B cell (primary cell): ENCODE measurements around the gene FANCD2. TPM values are rescaled to one million over a fixed set of nuclear protein-coding genes. Genes with fewer than 3 reads are reported as not detected.
"Not testable (repeated sequence)": the region's sequence is repeated elsewhere in the genome, so short reads cannot be mapped to it uniquely, and the experiment has no call there.

Experiments
- ATAC-seq: fragments of 200-7000 bp; cut with Tn5 transposase; one replicate; pipeline ENCODE4 v1.10.0; 2021; ENCODE audit warnings: low read depth, mild to moderate bottlenecking, moderate number of reproducible peaks, moderate library complexity
- CTCF ChIA-PET: fragments of 350-600 bp; sonication (Branson Sonifier 250); formaldehyde crosslinking; loops from one replicate; lab custom pipeline; 2021; ENCODE audit warnings: antibody characterized with exemption, inconsistent platforms; lab: Charles Lee
- POLR2A ChIA-PET: fragments of 350-600 bp; sonication (Branson Sonifier 250); formaldehyde crosslinking; loops from one replicate; lab custom pipeline; 2021; ENCODE audit warnings: antibody characterized with exemption; lab: Charles Lee
- DNase-seq: peaks from one replicate; pipeline ENCODE4 v3.0.0; 2013
- H2AFZ ChIP-seq: 2 replicates; pipeline ENCODE4 v1.6.1; 2012; ENCODE audit warnings: mild to moderate bottlenecking, low read depth, low read length; ENCODE audit not compliant: insufficient read depth, poor library complexity, severe bottlenecking
- H3K27ac ChIP-seq, 2 donors: 1 replicate in 1 of 2; 2 replicates in 1 of 2; pipeline ENCODE4 v1.5.1; 2012 to 2013; ENCODE audit warnings: low read length in 2 of 2, mild to moderate bottlenecking in 2 of 2, moderate library complexity in 1 of 2
- H3K27me3 ChIP-seq, 4 experiments: fragments of 200-600 bp in 1 of 4; sonication (generic) in 1 of 4; replicated peaks in 1 of 4; 1 replicate in 2 of 4; 2 replicates in 2 of 4; pipeline versions ENCODE4 v1.6.1 to v1.7.0; 2013 to 2016; ENCODE audit warnings: low read length in 3 of 4, mild to moderate bottlenecking in 2 of 4, mixed read lengths in 1 of 4, moderate library complexity in 1 of 4; ENCODE audit not compliant: insufficient read depth in 4 of 4, control insufficient read depth in 3 of 4; ENCODE audit errors: control extremely low read depth in 1 of 4
- H3K36me3 ChIP-seq, 2 experiments: replicated peaks in 1 of 2; 1 replicate in 1 of 2; 2 replicates in 1 of 2; pipeline versions ENCODE4 v1.6.1 to v1.7.1; 2013; ENCODE audit warnings: low read length in 1 of 2; ENCODE audit not compliant: insufficient read depth in 2 of 2, control insufficient read depth in 1 of 2; ENCODE audit errors: control extremely low read depth in 1 of 2, extremely low read depth in 1 of 2
- H3K4me1 ChIP-seq, 2 donors: fragments of 200-600 bp in 1 of 2; sonication (generic) in 1 of 2; 1 replicate in 1 of 2; 2 replicates in 1 of 2; pipeline versions ENCODE4 v1.5.1 to v1.6.1; 2013 to 2017; ENCODE audit warnings: low read length in 2 of 2; ENCODE audit not compliant: control insufficient read depth in 2 of 2, insufficient read depth in 2 of 2
- H3K4me2 ChIP-seq: replicated peaks from 2 replicates; pipeline ENCODE3; 2012; ENCODE audit warnings: mild to moderate bottlenecking, low read depth, low read length; ENCODE audit not compliant: poor library complexity, severe bottlenecking
- H3K4me3 ChIP-seq, 5 experiments: fragments of 200-600 bp in 1 of 5; sonication (generic) in 1 of 5; 1 replicate in 3 of 5; 2 replicates in 2 of 5; pipeline versions ENCODE4 v1.5.1 to v1.7.0; 2011 to 2016; ENCODE audit warnings: low read length in 4 of 5, mild to moderate bottlenecking in 4 of 5, low read depth in 2 of 5, control low read depth in 1 of 5, moderate library complexity in 1 of 5; ENCODE audit not compliant: insufficient read depth in 1 of 5; ENCODE audit errors: control extremely low read depth in 1 of 5, extremely low read depth in 1 of 5
- H3K79me2 ChIP-seq: fragments of 200-600 bp; sonication (generic); one replicate; pipeline ENCODE4 v1.6.0; 2016; ENCODE audit warnings: low read length; ENCODE audit not compliant: control insufficient read depth, insufficient read depth
- H3K9ac ChIP-seq: fragments of 200-600 bp; sonication (generic); 2 replicates; pipeline ENCODE4 v1.6.1; 2017; ENCODE audit warnings: mild to moderate bottlenecking, low read length, moderate library complexity
- H3K9me3 ChIP-seq, 3 donors: one replicate each; pipeline versions ENCODE4 v1.6.1 to v1.7.1; 2013; ENCODE audit warnings: low read length in 2 of 3; ENCODE audit not compliant: control insufficient read depth in 2 of 3, insufficient read depth in 1 of 3; ENCODE audit errors: control extremely low read depth in 1 of 3
- H4K20me1 ChIP-seq: 2 replicates; pipeline ENCODE4 v1.6.0; 2012; ENCODE audit warnings: mild to moderate bottlenecking, low read length; ENCODE audit not compliant: insufficient read depth, control insufficient read depth, poor library complexity, severe bottlenecking
- H3K27ac Mint-ChIP-seq: one replicate; pipeline ENCODE4 v1.8.0; 2021; ENCODE audit warnings: mixed read lengths
- H3K27me3 Mint-ChIP-seq: one replicate; pipeline ENCODE4 v1.8.0; 2021; ENCODE audit warnings: mixed read lengths
- H3K4me1 Mint-ChIP-seq: one replicate; pipeline ENCODE4 v1.8.0; 2021; ENCODE audit warnings: mixed read lengths
- H3K4me3 Mint-ChIP-seq: one replicate; pipeline ENCODE4 v1.8.0; 2021; ENCODE audit warnings: mixed read lengths
- H3K9me3 Mint-ChIP-seq: one replicate; pipeline ENCODE4 v1.8.0; 2022; ENCODE audit warnings: mixed read lengths; ENCODE audit not compliant: insufficient read depth
- EZH2 ChIP-seq: IDR thresholded peaks from 2 replicates; pipeline ENCODE4 v1.6.1; 2012; ENCODE audit warnings: borderline replicate concordance, low read depth, mild to moderate bottlenecking, moderate library complexity, low read length; ENCODE audit not compliant: insufficient read depth, poor library complexity, severe bottlenecking
- WGBS: methylation state at CpG from one replicate; pipeline ENCODE4 v1.1.5; 2013; ENCODE audit warnings: missing lambda C conversion rate; ENCODE audit not compliant: insufficient coverage; 5-methylcytosine and 5-hydroxymethylcytosine counted together
- intact Hi-C: fragments of 100-400 bp; cut with micrococcal nuclease; formaldehyde crosslinking; loops from one replicate; pipeline ENCODE4 v1.10.0; 2022
- polyA plus RNA-seq: library from polyadenylated mRNA; depleted of rRNA; stranded (reverse); fragments of >200 nt; gene quantifications from 2 replicates; pipeline ENCODE4 v1.2.3, GENCODE V29; 2012
- total RNA-seq, 2 donors: library from RNA; stranded (reverse); fragments of 120-200 nt in 1 of 2; gene quantifications; 1 replicate in 1 of 2; 2 replicates in 1 of 2; pipeline versions ENCODE4 v1.2.3 to v1.2.4, GENCODE V29; 2013 to 2022
- TF ChIP-seq, protein P1 (sequence below): fragments of 200-600 bp; IDR thresholded peaks from one replicate; pipeline ENCODE4 v1.8.0; 2022; ENCODE audit warnings: antibody characterized with exemption, mild to moderate bottlenecking

Gene FANCD2
- total and polyA plus RNA-seq, 2 donors (not counting 1 experiment from before 2014, with no cell fraction given) = 31.7 to 65.8 TPM

DNA sequence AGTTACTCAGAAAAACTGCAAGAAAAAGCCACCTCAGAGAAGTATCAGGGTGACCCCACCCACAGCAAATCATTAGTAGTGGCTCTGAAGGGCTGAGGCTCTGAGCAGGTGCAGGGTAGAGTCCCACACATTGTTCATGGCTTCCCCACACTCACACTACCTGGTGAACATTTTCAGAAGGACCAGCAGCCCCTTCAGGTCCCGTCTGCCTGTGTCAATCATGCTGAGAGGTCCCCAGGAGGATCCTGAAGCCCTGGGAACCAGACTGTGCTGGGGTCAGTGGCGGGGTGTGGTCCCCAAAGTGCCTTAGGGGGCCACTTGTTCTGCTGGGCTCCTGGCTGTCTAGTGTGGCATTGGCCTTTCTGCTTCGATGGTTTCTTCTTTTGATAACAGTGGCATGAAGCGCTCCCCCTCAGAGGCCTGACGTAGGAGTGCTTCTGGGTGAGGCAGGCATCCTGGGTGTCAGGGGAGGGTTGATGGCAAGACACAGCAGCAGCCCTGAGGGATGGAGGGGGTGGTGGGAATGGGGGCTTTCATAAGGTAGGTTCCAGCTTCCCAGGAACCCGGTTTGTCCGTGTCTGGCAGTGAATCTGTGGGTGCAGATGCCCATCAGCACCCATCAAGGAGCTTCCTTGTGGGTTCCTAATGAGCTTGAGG lies 19.0 kb upstream of the FANCD2 start:
- Histone ChIP-seq H4K20me1 (peaks cover 8% of the 10 kb centered on the region), H3K27ac (no peak overlapping the region), H3K27me3 (no peaks in the 10 kb centered on the region), H3K9me3 (no peaks in the 10 kb centered on the region), H3K4me3 (no peak overlapping the region), H3K9ac (no peak overlapping the region), H2AFZ (no peak overlapping the region), H3K79me2 (peaks cover 10% of the 10 kb centered on the region), H3K4me1 (peaks cover 14 to 29% of the 10 kb centered on the region in 2 donors), H3K36me3 (no peaks in the 10 kb centered on the region), H3K4me2 (no peak overlapping the region)
- intact Hi-C loops = no loop called here
- ATAC-seq (no peak), DNase-seq (no peak)
- ChIA-PET POLR2A (no interaction called here), CTCF (no interaction called here)
- TF ChIP-seq EZH2 = no peak
- TF ChIP-seq, protein P1, sequence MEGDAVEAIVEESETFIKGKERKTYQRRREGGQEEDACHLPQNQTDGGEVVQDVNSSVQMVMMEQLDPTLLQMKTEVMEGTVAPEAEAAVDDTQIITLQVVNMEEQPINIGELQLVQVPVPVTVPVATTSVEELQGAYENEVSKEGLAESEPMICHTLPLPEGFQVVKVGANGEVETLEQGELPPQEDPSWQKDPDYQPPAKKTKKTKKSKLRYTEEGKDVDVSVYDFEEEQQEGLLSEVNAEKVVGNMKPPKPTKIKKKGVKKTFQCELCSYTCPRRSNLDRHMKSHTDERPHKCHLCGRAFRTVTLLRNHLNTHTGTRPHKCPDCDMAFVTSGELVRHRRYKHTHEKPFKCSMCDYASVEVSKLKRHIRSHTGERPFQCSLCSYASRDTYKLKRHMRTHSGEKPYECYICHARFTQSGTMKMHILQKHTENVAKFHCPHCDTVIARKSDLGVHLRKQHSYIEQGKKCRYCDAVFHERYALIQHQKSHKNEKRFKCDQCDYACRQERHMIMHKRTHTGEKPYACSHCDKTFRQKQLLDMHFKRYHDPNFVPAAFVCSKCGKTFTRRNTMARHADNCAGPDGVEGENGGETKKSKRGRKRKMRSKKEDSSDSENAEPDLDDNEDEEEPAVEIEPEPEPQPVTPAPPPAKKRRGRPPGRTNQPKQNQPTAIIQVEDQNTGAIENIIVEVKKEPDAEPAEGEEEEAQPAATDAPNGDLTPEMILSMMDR = no peak
- WGBS = 79% methylated on average over 7 of the region's 7 CpGs
- Mint-ChIP-seq H3K9me3 (no peaks in the 10 kb centered on the region), H3K27me3 (no peaks in the 10 kb centered on the region), H3K27ac (no peak overlapping the region), H3K4me3 (no peak overlapping the region), H3K4me1 (peaks cover 20% of the 10 kb centered on the region)

DNA sequence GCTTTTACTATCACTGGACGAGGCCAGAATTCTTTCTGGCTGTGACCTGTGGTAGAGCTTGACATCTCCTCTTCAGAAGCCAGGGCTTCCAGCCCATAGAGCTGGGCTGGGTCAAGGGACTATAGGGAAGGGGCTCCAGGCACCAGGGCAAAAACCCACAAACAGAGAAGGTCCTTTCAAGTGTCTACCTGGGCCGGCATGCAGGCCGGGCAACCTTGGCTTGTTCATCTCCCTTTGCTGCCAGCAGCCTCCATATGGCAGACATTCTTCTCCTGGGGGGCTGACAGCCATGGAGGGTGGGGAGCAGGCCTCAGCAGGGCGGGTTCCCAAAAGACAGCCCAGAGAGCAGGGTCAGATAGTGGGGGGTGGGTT lies 18.0 kb upstream of the FANCD2 start:
- H3K27me3 Mint-ChIP-seq, H3K27me3 ChIP-seq, H3K4me2 ChIP-seq, H3K9ac ChIP-seq, CTCF ChIA-PET, H3K4me3 ChIP-seq, ATAC-seq, DNase-seq, H4K20me1 ChIP-seq, H3K27ac Mint-ChIP-seq, H3K9me3 Mint-ChIP-seq, H3K36me3 ChIP-seq, H3K27ac ChIP-seq, H3K9me3 ChIP-seq, H3K79me2 ChIP-seq, H2AFZ ChIP-seq: not testable (repeated sequence)
- 100% methylated on average over 3 of the region's 4 CpGs for WGBS
- H3K4me1 ChIP-seq = peaks cover 14 to 29% of the 10 kb centered on the region in 2 donors
- POLR2A ChIA-PET = interaction anchor here (0.6 kb wide), 1 partner anchor 18 kb away, joined by 7 read pairs; no protein-coding TSS in a partner anchor
- H3K4me3 Mint-ChIP-seq = peak overlapping the region; percentile 85
- peaks cover 20% of the 10 kb centered on the region for H3K4me1 Mint-ChIP-seq
- intact Hi-C loops = loop anchor here (1.0 kb wide), 1 partner anchor 240 kb away; the partner anchor contains the start of gene TATDN2
